Keratinocyte (primary cell): ENCODE measurements around the gene ADGRB2. TPM values are rescaled to one million over a fixed set of nuclear protein-coding genes. Genes with fewer than 3 reads are reported as not detected.

Source experiments
- DNase-seq: peaks from one replicate; pipeline ENCODE4 v3.0.0-alpha.2; 2011; ENCODE audit warnings: low read depth, missing footprints, low spot score
- FAIRE-seq: peaks from 2 replicates; lab custom pipeline; 2011; peaks lifted over from hg19 to GRCh38; lab: Jason Lieb, UNC
- H2AFZ ChIP-seq: 2 replicates; pipeline ENCODE4 v1.6.0; 2012; ENCODE audit warnings: low read length, control low read depth, inconsistent platforms; ENCODE audit not compliant: control insufficient read depth
- H3K27ac ChIP-seq: 2 replicates; pipeline ENCODE4 v1.5.1; 2011; ENCODE audit warnings: low read length; ENCODE audit not compliant: control insufficient read depth, insufficient read depth
- H3K27me3 ChIP-seq: 3 replicates; pipeline ENCODE4 v1.6.0; 2011; ENCODE audit warnings: low read length; ENCODE audit not compliant: control insufficient read depth, insufficient read depth; ENCODE audit errors: extremely low read depth
- H3K36me3 ChIP-seq, 2 experiments: 2 replicates in 1 of 2; 3 replicates in 1 of 2; pipeline ENCODE4 v1.5.1; 2011; ENCODE audit warnings: low read length in 2 of 2, mild to moderate bottlenecking in 1 of 2; ENCODE audit not compliant: control insufficient read depth in 2 of 2, insufficient read depth in 2 of 2; ENCODE audit errors: extremely low read depth in 1 of 2
- H3K4me1 ChIP-seq: 3 replicates; pipeline ENCODE4 v1.5.1; 2011; ENCODE audit warnings: low read length; ENCODE audit not compliant: control insufficient read depth, insufficient read depth; ENCODE audit errors: extremely low read depth
- H3K4me2 ChIP-seq: 3 replicates; pipeline ENCODE4 v1.6.0; 2011; ENCODE audit warnings: low read depth, low read length; ENCODE audit not compliant: control insufficient read depth, insufficient read depth; ENCODE audit errors: extremely low read depth
- H3K4me3 ChIP-seq, 3 experiments: fragments of 200-600 bp in 1 of 3; sonication (generic) in 1 of 3; 2 replicates in 2 of 3; 3 replicates in 1 of 3; pipeline ENCODE4 v1.5.1; 2011 to 2016; ENCODE audit warnings: low read length in 3 of 3, mild to moderate bottlenecking in 3 of 3, control low read depth in 2 of 3, inconsistent platforms in 1 of 3, low read depth in 1 of 3, mixed read lengths in 1 of 3, mixed run types in 1 of 3, moderate library complexity in 1 of 3; ENCODE audit not compliant: control insufficient read depth in 2 of 3, insufficient read depth in 2 of 3; ENCODE audit errors: extremely low read depth in 1 of 3
- H3K79me2 ChIP-seq: 2 replicates; pipeline ENCODE4 v1.6.0; 2012; ENCODE audit warnings: low read length; ENCODE audit not compliant: control insufficient read depth, insufficient read depth
- H3K9ac ChIP-seq: 3 replicates; pipeline ENCODE4 v1.6.0; 2011; ENCODE audit warnings: low read length; ENCODE audit not compliant: control insufficient read depth, insufficient read depth; ENCODE audit errors: extremely low read depth
- H3K9me1 ChIP-seq: 3 replicates; pipeline ENCODE4 v1.6.0; 2011; ENCODE audit warnings: low read length; ENCODE audit not compliant: control insufficient read depth, insufficient read depth; ENCODE audit errors: extremely low read depth
- H3K9me3 ChIP-seq: 2 replicates; pipeline ENCODE4 v1.5.1; 2012; ENCODE audit warnings: low read depth, low read length; ENCODE audit not compliant: control insufficient read depth
- H4K20me1 ChIP-seq: 3 replicates; pipeline ENCODE4 v1.6.0; 2011; ENCODE audit warnings: low read length; ENCODE audit not compliant: control insufficient read depth, insufficient read depth; ENCODE audit errors: extremely low read depth
- EZH2 ChIP-seq: IDR thresholded peaks from one replicate; pipeline ENCODE4 v1.6.1; 2012; ENCODE audit warnings: inconsistent platforms, mild to moderate bottlenecking, low read length, moderate library complexity
- dilution Hi-C: fragments of 300-500 bp; cut with MboI; formaldehyde crosslinking; loops from one replicate; pipeline ENCODE4 v1.7.0; 2020; ENCODE audit warnings: low sequenced_read_pairs; ENCODE audit not compliant: extremely low pct_ligation_motif_present
- polyA plus RNA-seq, 5 experiments: library from polyadenylated mRNA; depleted of rRNA in 3 of 5; stranded (reverse) in 3 of 5; stranded (forward) in 1 of 5; unstranded in 1 of 5; fragments of >200 nt; gene quantifications; 1 replicate in 1 of 5; 2 replicates in 3 of 5; 3 replicates in 1 of 5; pipeline versions ENCODE4 v1.2.1 to v1.2.3, GENCODE V29; 2011 to 2012; ENCODE audit warnings: missing spikeins in 2 of 5, low read depth in 1 of 5, low replicate concordance in 1 of 5
- TF ChIP-seq, protein P1 (sequence below), 3 experiments: IDR thresholded peaks in 1 of 3; conservative IDR thresholded peaks in 1 of 3; optimal IDR thresholded peaks in 1 of 3; 2 replicates in 2 of 3; 3 replicates in 1 of 3; pipeline versions ENCODE3 to v1.5.1; 2011; ENCODE audit warnings: low read length in 3 of 3, mild to moderate bottlenecking in 3 of 3, moderate library complexity in 2 of 3, control low read depth in 1 of 3, inconsistent platforms in 1 of 3; ENCODE audit not compliant: insufficient read depth in 2 of 3; ENCODE audit errors: extremely low read depth in 1 of 3

ADGRB2 gene
- polyA plus RNA-seq, 1 donor (not counting 4 experiments of a cell fraction or from before 2014, with no cell fraction given), result 0.68 TPM

DNA sequence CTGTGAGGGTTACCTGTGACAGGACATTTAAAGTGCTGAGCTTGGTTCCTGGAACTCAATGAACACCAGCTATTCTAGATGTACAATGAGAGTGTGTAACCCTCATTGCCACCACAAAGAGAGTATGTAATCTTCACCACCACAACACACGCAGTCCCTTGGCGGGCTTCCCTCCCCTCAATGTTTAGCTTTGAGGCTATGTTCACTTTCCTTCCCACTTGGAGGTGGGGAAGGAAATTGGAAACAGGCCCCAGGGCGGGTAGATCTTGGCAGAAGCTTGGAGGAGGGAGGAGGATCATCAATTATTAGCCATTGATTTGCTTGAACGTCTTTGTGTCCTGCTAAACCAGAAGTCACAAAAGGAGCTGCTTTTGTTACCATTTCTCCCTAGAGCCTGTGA is 52.1 kb downstream of the ADGRB2 start:
- no peaks in the 10 kb centered on the region for H3K9me3 ChIP-seq
- no peaks in the 10 kb centered on the region for H4K20me1 ChIP-seq

DNA sequence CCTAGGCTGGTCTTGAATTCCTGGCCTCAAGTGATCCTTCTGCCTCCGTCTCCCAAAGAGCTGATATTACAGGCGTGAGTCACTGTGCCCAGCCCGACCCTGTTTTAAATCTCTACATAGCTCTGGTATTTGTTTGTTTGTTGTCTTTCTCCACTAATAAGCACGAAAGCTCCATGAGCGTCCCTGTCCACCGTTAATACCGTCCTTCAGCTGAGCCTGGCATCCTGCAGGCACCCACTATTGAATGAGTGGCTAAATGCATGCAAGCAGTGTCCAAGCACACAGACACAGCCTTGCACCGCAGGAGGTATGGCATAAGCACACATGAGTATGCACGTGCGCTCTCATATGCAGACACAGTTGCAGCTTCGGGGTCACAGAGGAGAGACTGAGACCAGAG is 55.8 kb downstream of the ADGRB2 start:
- no peak overlapping the region for H3K4me2 ChIP-seq
- DNase-seq (no peak), FAIRE-seq (no peak)
- TF ChIP-seq, protein P1, sequence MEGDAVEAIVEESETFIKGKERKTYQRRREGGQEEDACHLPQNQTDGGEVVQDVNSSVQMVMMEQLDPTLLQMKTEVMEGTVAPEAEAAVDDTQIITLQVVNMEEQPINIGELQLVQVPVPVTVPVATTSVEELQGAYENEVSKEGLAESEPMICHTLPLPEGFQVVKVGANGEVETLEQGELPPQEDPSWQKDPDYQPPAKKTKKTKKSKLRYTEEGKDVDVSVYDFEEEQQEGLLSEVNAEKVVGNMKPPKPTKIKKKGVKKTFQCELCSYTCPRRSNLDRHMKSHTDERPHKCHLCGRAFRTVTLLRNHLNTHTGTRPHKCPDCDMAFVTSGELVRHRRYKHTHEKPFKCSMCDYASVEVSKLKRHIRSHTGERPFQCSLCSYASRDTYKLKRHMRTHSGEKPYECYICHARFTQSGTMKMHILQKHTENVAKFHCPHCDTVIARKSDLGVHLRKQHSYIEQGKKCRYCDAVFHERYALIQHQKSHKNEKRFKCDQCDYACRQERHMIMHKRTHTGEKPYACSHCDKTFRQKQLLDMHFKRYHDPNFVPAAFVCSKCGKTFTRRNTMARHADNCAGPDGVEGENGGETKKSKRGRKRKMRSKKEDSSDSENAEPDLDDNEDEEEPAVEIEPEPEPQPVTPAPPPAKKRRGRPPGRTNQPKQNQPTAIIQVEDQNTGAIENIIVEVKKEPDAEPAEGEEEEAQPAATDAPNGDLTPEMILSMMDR (optimal IDR thresholded peaks at IDR 0.05 in 1 of 3, IDR thresholded peaks at IDR 0.05 in 1 of 3, conservative IDR thresholded peaks at IDR 0.05 in 1 of 3; ENCODE audit: extremely low read depth in 1 of 3, insufficient read depth in 2 of 3, low read length in 3 of 3), result no peak
- no peak for TF ChIP-seq EZH2
- H3K9me3 ChIP-seq, result no peaks in the 10 kb centered on the region
- H3K4me1 ChIP-seq, result peaks cover 30% of the 10 kb centered on the region
- dilution Hi-C loops, result no loop called here
- H3K9ac ChIP-seq, result no peak overlapping the region
- H2AFZ ChIP-seq, result no peak overlapping the region
- H3K27ac ChIP-seq, result no peak overlapping the region
- H3K4me3 ChIP-seq, result no peak overlapping the region
- H3K36me3 ChIP-seq, result no peaks in the 10 kb centered on the region
- H3K27me3 ChIP-seq, result no peaks in the 10 kb centered on the region
- peaks cover 3% of the 10 kb centered on the region for H3K79me2 ChIP-seq
- no peaks in the 10 kb centered on the region for H3K9me1 ChIP-seq
- H4K20me1 ChIP-seq, result no peaks in the 10 kb centered on the region

More for the DNA sequence above, 52.1 kb downstream of the ADGRB2 start:
- Histone ChIP-seq H3K9ac (no peak overlapping the region), H3K79me2 (no peaks in the 10 kb centered on the region), H3K9me1 (no peaks in the 10 kb centered on the region), H3K4me3 (no peak overlapping the region), H3K4me2 (peak overlapping the region; percentile 22), H3K36me3 (no peaks in the 10 kb centered on the region), H3K4me1 (peaks cover 25% of the 10 kb centered on the region), H2AFZ (no peak overlapping the region), H3K27ac (no peak overlapping the region), H3K27me3 (no peaks in the 10 kb centered on the region)
- FAIRE-seq (no peak), DNase-seq (no peak)
- TF ChIP-seq, protein P1 (optimal IDR thresholded peaks at IDR 0.05 in 1 of 3, IDR thresholded peaks at IDR 0.05 in 1 of 3, conservative IDR thresholded peaks at IDR 0.05 in 1 of 3; ENCODE audit: extremely low read depth in 1 of 3, insufficient read depth in 2 of 3, low read length in 3 of 3), result no peak
- TF ChIP-seq EZH2, result no peak
- dilution Hi-C loops, result no loop called here
